PC-3 (cell line): ENCODE measurements around the gene NRG3. TPM values are rescaled to one million over a fixed set of nuclear protein-coding genes. Genes with fewer than 3 reads are reported as not detected.

Experiments
- ATAC-seq: fragments of 200-7000 bp; cut with Tn5 transposase; 2 replicates; pipeline ENCODE4 v1.9.1; 2020; ENCODE audit warnings: mild to moderate bottlenecking, moderate library complexity
- BruUV-seq: library from RNA; stranded (reverse); fragments of 400-500 nt; replicated peaks from 2 replicates; lab custom pipeline; 2021; lab: Mats Ljungman, UMichigan
- CTCF ChIA-PET: fragments of 300-600 bp; sonication (Branson Sonifier 250); formaldehyde crosslinking; loops from one replicate; lab custom pipeline; 2022; ENCODE audit warnings: antibody characterized with exemption; lab: Charles Lee
- POLR2A ChIA-PET: fragments of 300-600 bp; sonication (Branson Sonifier 250); formaldehyde crosslinking; loops from one replicate; lab custom pipeline; 2022; ENCODE audit warnings: antibody characterized with exemption; ENCODE audit not compliant: unreplicated experiment; lab: Charles Lee
- DNase-seq: peaks from one replicate; pipeline ENCODE4 v3.0.0-alpha.2; 2015
- H2AFZ ChIP-seq: fragments of 300-600 bp; sonication (generic); 2 replicates; pipeline ENCODE4 v1.6.0; 2016; ENCODE audit warnings: antibody characterized with exemption, low read length
- H3F3A ChIP-seq: fragments of 300-600 bp; sonication (generic); one replicate; pipeline ENCODE4 v1.6.0; 2017; ENCODE audit warnings: antibody characterized with exemption, low read length, control low read depth, mild to moderate bottlenecking; ENCODE audit not compliant: unreplicated experiment
- H3K27ac ChIP-seq: fragments of 300-600 bp; sonication (generic); 2 replicates; pipeline ENCODE4 v1.5.1; 2016; ENCODE audit warnings: mild to moderate bottlenecking, low read length
- H3K27me3 ChIP-seq: fragments of 300-600 bp; sonication (generic); 2 replicates; pipeline ENCODE4 v1.6.1; 2016; ENCODE audit warnings: low read length, mixed read lengths
- H3K36me3 ChIP-seq: fragments of 300-600 bp; sonication (generic); 2 replicates; pipeline ENCODE4 v1.6.1; 2016; ENCODE audit warnings: low read depth, mixed run types, low read length, mixed read lengths
- H3K4me1 ChIP-seq: fragments of 300-600 bp; sonication (generic); 2 replicates; pipeline ENCODE4 v1.5.1; 2016; ENCODE audit warnings: low read length; ENCODE audit not compliant: insufficient read depth
- H3K4me2 ChIP-seq: fragments of 300-600 bp; sonication (generic); 2 replicates; pipeline ENCODE4 v1.6.0; 2016; ENCODE audit warnings: low read length
- H3K4me3 ChIP-seq: fragments of 300-600 bp; sonication (generic); 2 replicates; pipeline ENCODE4 v1.5.1; 2016; ENCODE audit warnings: mild to moderate bottlenecking, low read length, mixed read lengths
- H3K79me2 ChIP-seq: fragments of 300-600 bp; sonication (generic); 2 replicates; pipeline ENCODE4 v1.6.1; 2017; ENCODE audit warnings: low read length, mixed read lengths
- H3K9ac ChIP-seq: fragments of 300-600 bp; sonication (generic); 2 replicates; pipeline ENCODE4 v1.6.0; 2016; ENCODE audit warnings: mild to moderate bottlenecking, low read length
- H3K9me2 ChIP-seq: fragments of 300-600 bp; sonication (generic); replicated peaks from 2 replicates; pipeline ENCODE4 v1.6.1; 2016; ENCODE audit warnings: mixed run types, low read length, mixed read lengths
- H3K9me3 ChIP-seq: fragments of 300-600 bp; sonication (generic); 2 replicates; pipeline ENCODE4 v1.6.1; 2016; ENCODE audit warnings: low read length, mixed read lengths
- H4K20me1 ChIP-seq: fragments of 300-600 bp; sonication (generic); 2 replicates; pipeline ENCODE4 v1.6.1; 2016; ENCODE audit warnings: low read length, mixed read lengths
- EZH2 ChIP-seq: fragments of 300-600 bp; sonication (generic); IDR thresholded peaks from one replicate; pipeline ENCODE4 v1.6.1; 2017; ENCODE audit warnings: antibody characterized with exemption, mild to moderate bottlenecking, low read length; ENCODE audit not compliant: unreplicated experiment
- EZH2phosphoT487 ChIP-seq: fragments of 300-600 bp; sonication (generic); IDR thresholded peaks from 2 replicates; pipeline ENCODE4 v1.6.1; 2018; ENCODE audit warnings: mild to moderate bottlenecking, antibody characterized with exemption, low read length, borderline replicate concordance
- intact Hi-C: fragments of 100-400 bp; cut with micrococcal nuclease; formaldehyde crosslinking; loops from 2 replicates; pipeline ENCODE4 v1.9.0; 2023
- total RNA-seq: library from RNA; depleted of rRNA; stranded (reverse); fragments of >200 nt; gene quantifications from 2 replicates; pipeline ENCODE4 v1.2.3, GENCODE V29; 2014
- TF ChIP-seq, protein P1 (sequence below): fragments of 300-600 bp; sonication (generic); conservative IDR thresholded peaks from 2 replicates; pipeline ENCODE4 v1.5.1; 2017; ENCODE audit warnings: antibody characterized with exemption, low read depth, mild to moderate bottlenecking, low read length

The NRG3 gene
- total RNA-seq, 1 experiment from 2014 or later: not detected

DNA sequence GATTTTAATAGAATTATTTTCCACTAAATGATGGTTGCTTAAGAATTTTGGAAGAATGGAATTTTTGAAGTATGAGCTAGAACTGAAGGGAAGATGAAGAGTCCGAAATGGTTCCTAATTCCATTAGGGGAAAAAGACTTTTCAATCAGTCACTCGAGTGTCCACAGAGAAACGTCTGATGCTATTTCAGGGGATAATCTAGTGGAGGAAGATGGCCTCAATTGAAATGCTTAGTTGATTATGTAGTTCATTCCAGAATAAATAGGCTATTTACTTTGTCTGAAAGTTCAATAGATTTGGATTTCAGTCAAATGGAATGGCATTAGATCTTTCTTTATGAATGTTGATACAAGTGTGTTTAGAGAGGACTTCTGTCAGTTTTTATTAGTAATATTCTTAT is 365.4 kb downstream of the NRG3 start:
- CTCF ChIA-PET: no interaction called here
- DNase-seq (no peak), ATAC-seq (no peak)
- Histone ChIP-seq H3K9me2 (no peaks in the 10 kb centered on the region), H3K4me3 (no peak overlapping the region), H3K9me3 (no peaks in the 10 kb centered on the region), H3K4me2 (no peak overlapping the region), H3K27me3 (no peaks in the 10 kb centered on the region), H2AFZ (no peak overlapping the region), H3F3A (no peaks in the 10 kb centered on the region), H3K9ac (no peak overlapping the region), H3K79me2 (no peaks in the 10 kb centered on the region), H3K36me3 (no peaks in the 10 kb centered on the region), H3K27ac (no peak overlapping the region), H4K20me1 (no peaks in the 10 kb centered on the region), H3K4me1 (no peaks in the 10 kb centered on the region)
- intact Hi-C loops: no loop called here
- POLR2A ChIA-PET: no interaction called here
- no TSS peak for BruUV-seq
- TF ChIP-seq EZH2: no peak
- no peak for TF ChIP-seq EZH2phosphoT487
- TF ChIP-seq, protein P1, sequence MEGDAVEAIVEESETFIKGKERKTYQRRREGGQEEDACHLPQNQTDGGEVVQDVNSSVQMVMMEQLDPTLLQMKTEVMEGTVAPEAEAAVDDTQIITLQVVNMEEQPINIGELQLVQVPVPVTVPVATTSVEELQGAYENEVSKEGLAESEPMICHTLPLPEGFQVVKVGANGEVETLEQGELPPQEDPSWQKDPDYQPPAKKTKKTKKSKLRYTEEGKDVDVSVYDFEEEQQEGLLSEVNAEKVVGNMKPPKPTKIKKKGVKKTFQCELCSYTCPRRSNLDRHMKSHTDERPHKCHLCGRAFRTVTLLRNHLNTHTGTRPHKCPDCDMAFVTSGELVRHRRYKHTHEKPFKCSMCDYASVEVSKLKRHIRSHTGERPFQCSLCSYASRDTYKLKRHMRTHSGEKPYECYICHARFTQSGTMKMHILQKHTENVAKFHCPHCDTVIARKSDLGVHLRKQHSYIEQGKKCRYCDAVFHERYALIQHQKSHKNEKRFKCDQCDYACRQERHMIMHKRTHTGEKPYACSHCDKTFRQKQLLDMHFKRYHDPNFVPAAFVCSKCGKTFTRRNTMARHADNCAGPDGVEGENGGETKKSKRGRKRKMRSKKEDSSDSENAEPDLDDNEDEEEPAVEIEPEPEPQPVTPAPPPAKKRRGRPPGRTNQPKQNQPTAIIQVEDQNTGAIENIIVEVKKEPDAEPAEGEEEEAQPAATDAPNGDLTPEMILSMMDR: no peak

DNA sequence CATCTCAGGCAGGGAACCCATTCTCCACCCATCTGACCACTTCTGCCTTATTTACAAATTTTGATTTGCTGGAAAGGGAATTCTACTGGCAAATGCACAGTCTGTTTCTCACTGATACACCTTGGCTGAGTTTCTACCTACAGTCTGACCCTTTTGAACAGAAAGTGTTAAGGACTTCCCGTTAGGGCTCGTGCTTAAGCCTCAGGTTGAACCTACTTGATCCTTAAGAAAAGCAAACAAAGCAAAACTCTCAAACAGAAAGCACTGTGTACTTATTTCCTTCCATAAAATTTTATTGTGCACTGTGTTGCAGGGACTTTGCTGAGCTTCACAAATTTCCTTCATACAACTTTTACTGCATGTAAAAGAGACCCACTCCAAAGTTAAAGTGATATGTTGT is 367.8 kb downstream of the NRG3 start:
- no peak overlapping the region for H2AFZ ChIP-seq
- no peak overlapping the region for H3K4me3 ChIP-seq
- H3K9me2 ChIP-seq: no peaks in the 10 kb centered on the region
- no peaks in the 10 kb centered on the region for H4K20me1 ChIP-seq
- no peak overlapping the region for H3K27ac ChIP-seq
- H3K36me3 ChIP-seq: no peaks in the 10 kb centered on the region
- TF ChIP-seq, protein P1: no peak
- TF ChIP-seq EZH2: no peak
- TF ChIP-seq EZH2phosphoT487: no peak
- H3K79me2 ChIP-seq: no peaks in the 10 kb centered on the region
- no peaks in the 10 kb centered on the region for H3K4me1 ChIP-seq
- ATAC-seq: no peak
- intact Hi-C loops: no loop called here
- BruUV-seq: no TSS peak
- POLR2A ChIA-PET: no interaction called here
- CTCF ChIA-PET: no interaction called here
- H3K27me3 ChIP-seq: no peaks in the 10 kb centered on the region
- H3F3A ChIP-seq: no peaks in the 10 kb centered on the region
- no peaks in the 10 kb centered on the region for H3K9me3 ChIP-seq
- no peak overlapping the region for H3K4me2 ChIP-seq
- no peak overlapping the region for H3K9ac ChIP-seq
- no peak for DNase-seq

DNA sequence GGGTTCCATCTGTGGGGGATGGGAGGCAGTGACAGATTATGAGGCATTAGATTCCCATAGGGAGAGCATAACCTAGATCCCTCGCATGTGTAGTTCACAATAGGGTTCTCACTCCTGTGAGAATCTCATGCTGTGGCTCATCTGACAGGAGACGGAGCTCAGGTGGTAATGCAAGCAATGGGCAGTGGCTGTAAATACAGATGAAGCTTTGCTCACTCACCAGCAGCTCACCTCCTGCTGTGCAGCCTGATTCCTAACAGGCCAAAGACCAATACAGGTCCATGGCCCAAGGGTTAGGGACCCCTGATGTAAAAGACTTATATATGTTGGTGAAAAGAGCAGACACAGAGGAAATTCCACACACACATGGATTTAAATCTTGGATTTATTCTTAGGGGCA is 370.2 kb downstream of the NRG3 start:
- BruUV-seq: no TSS peak
- Histone ChIP-seq H2AFZ (no peak overlapping the region), H3K4me3 (no peak overlapping the region), H3K27me3 (no peaks in the 10 kb centered on the region), H3F3A (no peaks in the 10 kb centered on the region), H3K4me1 (no peaks in the 10 kb centered on the region), H3K79me2 (no peaks in the 10 kb centered on the region), H4K20me1 (no peaks in the 10 kb centered on the region), H3K9me2 (no peaks in the 10 kb centered on the region), H3K4me2 (no peak overlapping the region), H3K36me3 (no peaks in the 10 kb centered on the region), H3K27ac (no peak overlapping the region), H3K9me3 (0 out of 2 replicates have a peak, but pooled peaks cover 3% of the 10 kb centered on the region), H3K9ac (no peak overlapping the region)
- ChIA-PET CTCF (no interaction called here), POLR2A (no interaction called here)
- intact Hi-C loops: no loop called here
- ATAC-seq (no peak), DNase-seq (no peak)
- TF ChIP-seq EZH2phosphoT487 (no peak), EZH2 (no peak)
- TF ChIP-seq, protein P1: no peak
